HG03064 (cell line): ENCODE results near the gene GALNT12.

Experiments used
- ATAC-seq: cut with Tn5 transposase; IDR thresholded peaks from one replicate; pipeline ENCODE4 v1.9.1; 2021; ENCODE audit warnings: low read depth; ENCODE audit not compliant: unreplicated experiment

Gene GALNT12

GRCh38 chr9:98807070-98807813 lies at the start of gene GALNT12:
Gene GALNT12 (plus strand): TSS chr9:98807670. CDS start chr9:98807699, 29 bp downstream.
- peak; percentile 63 for ATAC-seq

GRCh38 chr9:98760231-98760630 lies 47.2 kb upstream of the GALNT12 start:
- ATAC-seq: no peak

GRCh38 chr9:98763986-98764745 lies 43.3 kb upstream of the GALNT12 start:
- ATAC-seq: no peak

- no peak for ATAC-seq
Measured at GRCh38 chr9:98765256-98765655, 42.2 kb upstream of the GALNT12 start.

- no peak for ATAC-seq
Measured at GRCh38 chr9:98766586-98766985, 40.9 kb upstream of the GALNT12 start.

- ATAC-seq: no peak
Measured at GRCh38 chr9:98767196-98767595, 40.3 kb upstream of the GALNT12 start.

- ATAC-seq: no peak
Measured at GRCh38 chr9:98767915-98768314, 39.6 kb upstream of the GALNT12 start.

- no peak for ATAC-seq
Measured at GRCh38 chr9:98768344-98768743, 39.1 kb upstream of the GALNT12 start.

GRCh38 chr9:98770717-98771116 lies 36.8 kb upstream of the GALNT12 start:
- no peak for ATAC-seq

GRCh38 chr9:98771209-98771874 lies 36.1 kb upstream of the GALNT12 start:
- ATAC-seq: no peak

- no peak for ATAC-seq
Measured at GRCh38 chr9:98772364-98773155, 34.9 kb upstream of the GALNT12 start.

GRCh38 chr9:98773721-98774120 lies 33.7 kb upstream of the GALNT12 start:
- ATAC-seq: no peak

- no peak for ATAC-seq
Measured at GRCh38 chr9:98774746-98775145, 32.7 kb upstream of the GALNT12 start.

GRCh38 chr9:98775831-98776441 lies 31.5 kb upstream of the GALNT12 start:
- ATAC-seq: no peak

- ATAC-seq: no peak
Measured at GRCh38 chr9:98777618-98778017, 29.9 kb upstream of the GALNT12 start.

GRCh38 chr9:98778251-98778650 lies 29.2 kb upstream of the GALNT12 start:
- no peak for ATAC-seq

- no peak for ATAC-seq
Measured at GRCh38 chr9:98778711-98779530, 28.5 kb upstream of the GALNT12 start.

- ATAC-seq: no peak
Measured at GRCh38 chr9:98780059-98780749, 27.3 kb upstream of the GALNT12 start.
